Measurements from ENCODE around the gene MAD2L2.

DNA sequence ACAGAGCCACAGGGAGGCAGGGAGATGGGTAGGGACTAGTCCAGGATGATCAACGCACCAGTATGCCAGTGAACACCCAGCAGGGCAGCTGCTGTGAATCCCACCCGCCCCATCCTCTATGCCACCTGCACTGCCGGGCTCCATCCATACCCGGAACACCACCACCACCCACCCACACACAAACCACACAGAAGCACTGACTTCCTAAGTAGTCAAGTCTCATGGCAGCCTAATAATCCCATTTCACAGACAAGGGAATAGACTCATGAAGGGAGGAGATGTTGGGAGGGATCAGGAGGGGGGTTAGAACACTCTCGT is 16.9 kb upstream of the MAD2L2 start:
- TF ChIP-seq EZH2phosphoT487 (IDR thresholded peaks at IDR 0.05; ENCODE audit: borderline replicate concordance, low read length) (no peak), EZH2 (IDR thresholded peaks at IDR 0.05; ENCODE audit: low read length, unreplicated experiment) (no peak)
- TF ChIP-seq, protein P1, sequence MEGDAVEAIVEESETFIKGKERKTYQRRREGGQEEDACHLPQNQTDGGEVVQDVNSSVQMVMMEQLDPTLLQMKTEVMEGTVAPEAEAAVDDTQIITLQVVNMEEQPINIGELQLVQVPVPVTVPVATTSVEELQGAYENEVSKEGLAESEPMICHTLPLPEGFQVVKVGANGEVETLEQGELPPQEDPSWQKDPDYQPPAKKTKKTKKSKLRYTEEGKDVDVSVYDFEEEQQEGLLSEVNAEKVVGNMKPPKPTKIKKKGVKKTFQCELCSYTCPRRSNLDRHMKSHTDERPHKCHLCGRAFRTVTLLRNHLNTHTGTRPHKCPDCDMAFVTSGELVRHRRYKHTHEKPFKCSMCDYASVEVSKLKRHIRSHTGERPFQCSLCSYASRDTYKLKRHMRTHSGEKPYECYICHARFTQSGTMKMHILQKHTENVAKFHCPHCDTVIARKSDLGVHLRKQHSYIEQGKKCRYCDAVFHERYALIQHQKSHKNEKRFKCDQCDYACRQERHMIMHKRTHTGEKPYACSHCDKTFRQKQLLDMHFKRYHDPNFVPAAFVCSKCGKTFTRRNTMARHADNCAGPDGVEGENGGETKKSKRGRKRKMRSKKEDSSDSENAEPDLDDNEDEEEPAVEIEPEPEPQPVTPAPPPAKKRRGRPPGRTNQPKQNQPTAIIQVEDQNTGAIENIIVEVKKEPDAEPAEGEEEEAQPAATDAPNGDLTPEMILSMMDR (conservative IDR thresholded peaks at IDR 0.05; ENCODE audit: low read depth, low read length): no peak
